Measurements from ENCODE around the gene TEX44. TPM values are rescaled to one million over a fixed set of nuclear protein-coding genes. Genes with fewer than 3 reads are reported as not detected.

Gene TEX44
- total RNA-seq, 4 donors from 2014 or later, result not detected

DNA sequence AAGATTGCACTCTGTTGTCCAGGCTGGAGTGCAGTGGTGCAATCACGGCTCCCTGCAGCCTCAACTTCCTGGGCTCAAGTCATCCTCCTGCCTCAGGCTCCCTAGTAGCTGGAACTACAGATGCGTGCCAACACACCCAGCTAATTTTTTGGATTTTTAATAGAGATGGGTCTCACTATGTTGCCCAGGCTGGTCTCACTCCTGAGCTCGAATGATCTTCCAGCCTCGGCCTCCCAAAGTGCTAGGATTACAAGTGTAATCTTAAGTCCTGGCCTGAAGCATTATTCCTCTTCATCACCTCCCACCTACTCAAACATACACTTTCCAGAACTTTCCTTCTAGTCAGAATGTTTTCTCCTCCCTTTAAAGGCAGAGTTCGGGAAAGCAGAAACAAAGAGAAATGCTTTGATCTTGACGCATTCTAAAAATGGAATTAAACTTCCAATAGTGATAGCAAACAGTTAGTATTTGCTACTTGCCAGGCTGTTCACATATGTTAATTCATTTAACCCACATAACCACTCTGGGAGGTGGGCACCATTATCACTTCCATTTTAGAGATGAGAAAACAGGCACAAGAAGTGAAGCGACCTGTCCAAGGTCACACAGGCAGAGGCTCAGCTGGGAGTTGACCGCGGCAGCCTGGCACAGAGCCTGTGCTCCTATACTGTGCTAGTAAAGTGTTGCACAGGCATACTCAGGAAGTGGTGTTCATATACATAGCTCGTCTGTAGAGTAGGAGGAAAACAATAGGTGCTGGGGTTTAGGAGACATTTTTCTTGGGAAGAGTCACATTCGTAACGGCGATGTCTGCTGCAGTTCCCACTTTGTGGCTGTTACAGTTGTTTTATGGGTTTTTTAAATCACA, 24.6 kb downstream of the TEX44 start:
- H3K9me3 ChIP-seq, result no peaks in the 10 kb centered on the region
- DNase-seq, result no peak
- peak overlapping the region in 1 of 4 donors; percentile 0 for H3K27ac ChIP-seq

GRCh38 chr2:231621051-231621879, 28.6 kb downstream of the TEX44 start:
- no peak for DNase-seq
- no peaks in the 10 kb centered on the region for H3K36me3 ChIP-seq
- no peaks in the 10 kb centered on the region for H3K27me3 ChIP-seq
- H3K9me3 ChIP-seq, result no peaks in the 10 kb centered on the region
- H3K4me3 ChIP-seq, result peak overlapping the region in 1 of 4 donors; percentile 14
- TF ChIP-seq POLR2A (IDR thresholded peaks at IDR 0.05) (no peak), CTCF (IDR thresholded peaks at IDR 0.05) (no peak)
- H3K27ac ChIP-seq, result peak overlapping the region; percentile 22 to 74 (median 62)
- H3K4me1 ChIP-seq, result peaks cover 0 to 17% (median 0%) of the 10 kb centered on the region in 4 donors

More for the DNA sequence above, 24.6 kb downstream of the TEX44 start:
- Histone ChIP-seq H3K36me3 (no peaks in the 10 kb centered on the region), H3K4me3 (no peak overlapping the region), H3K27me3 (no peaks in the 10 kb centered on the region), H3K4me1 (peaks cover 0 to 53% (median 16%) of the 10 kb centered on the region in 4 donors)
- TF ChIP-seq POLR2A (IDR thresholded peaks at IDR 0.05), result no peak
- no peak for TF ChIP-seq CTCF (IDR thresholded peaks at IDR 0.05)

DNA sequence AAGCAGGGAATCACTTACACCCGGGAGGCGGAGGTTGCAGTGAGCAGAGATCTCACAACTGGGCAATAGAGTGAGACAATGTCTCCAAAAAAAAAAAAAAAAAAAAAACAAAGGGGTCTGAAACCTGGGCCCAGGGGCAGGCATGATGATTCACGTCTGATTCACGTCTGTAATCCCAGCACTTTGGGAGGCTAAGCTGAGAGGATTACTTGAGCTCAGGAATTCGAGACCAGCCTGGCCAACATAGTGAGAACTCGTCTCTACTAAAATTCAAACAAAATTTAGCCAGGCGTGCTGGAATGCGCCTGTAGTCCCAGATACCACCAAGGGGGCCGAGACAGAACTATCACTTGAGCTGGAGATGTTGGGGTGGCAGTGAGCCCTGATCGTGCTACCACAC, 30.3 kb downstream of the TEX44 start:
- Histone ChIP-seq H3K4me1 (peaks cover 0 to 10% (median 0%) of the 10 kb centered on the region in 4 donors), H3K36me3 (no peaks in the 10 kb centered on the region), H3K27ac (no peak overlapping the region), H3K27me3 (no peaks in the 10 kb centered on the region), H3K4me3 (no peak overlapping the region), H3K9me3 (no peaks in the 10 kb centered on the region)
- DNase-seq, result no peak
- TF ChIP-seq POLR2A (IDR thresholded peaks at IDR 0.05), result no peak
- TF ChIP-seq CTCF (IDR thresholded peaks at IDR 0.05), result no peak

GRCh38 chr2:231626449-231626848, 33.8 kb downstream of the TEX44 start:
- Histone ChIP-seq H3K27ac (no peak overlapping the region), H3K4me1 (peaks cover 0 to 1% (median 0%) of the 10 kb centered on the region in 4 donors), H3K36me3 (no peaks in the 10 kb centered on the region), H3K4me3 (no peak overlapping the region), H3K9me3 (no peaks in the 10 kb centered on the region), H3K27me3 (no peaks in the 10 kb centered on the region)
- no peak for DNase-seq
- no peak for TF ChIP-seq POLR2A (IDR thresholded peaks at IDR 0.05)
- no peak for TF ChIP-seq CTCF (IDR thresholded peaks at IDR 0.05)

DNA sequence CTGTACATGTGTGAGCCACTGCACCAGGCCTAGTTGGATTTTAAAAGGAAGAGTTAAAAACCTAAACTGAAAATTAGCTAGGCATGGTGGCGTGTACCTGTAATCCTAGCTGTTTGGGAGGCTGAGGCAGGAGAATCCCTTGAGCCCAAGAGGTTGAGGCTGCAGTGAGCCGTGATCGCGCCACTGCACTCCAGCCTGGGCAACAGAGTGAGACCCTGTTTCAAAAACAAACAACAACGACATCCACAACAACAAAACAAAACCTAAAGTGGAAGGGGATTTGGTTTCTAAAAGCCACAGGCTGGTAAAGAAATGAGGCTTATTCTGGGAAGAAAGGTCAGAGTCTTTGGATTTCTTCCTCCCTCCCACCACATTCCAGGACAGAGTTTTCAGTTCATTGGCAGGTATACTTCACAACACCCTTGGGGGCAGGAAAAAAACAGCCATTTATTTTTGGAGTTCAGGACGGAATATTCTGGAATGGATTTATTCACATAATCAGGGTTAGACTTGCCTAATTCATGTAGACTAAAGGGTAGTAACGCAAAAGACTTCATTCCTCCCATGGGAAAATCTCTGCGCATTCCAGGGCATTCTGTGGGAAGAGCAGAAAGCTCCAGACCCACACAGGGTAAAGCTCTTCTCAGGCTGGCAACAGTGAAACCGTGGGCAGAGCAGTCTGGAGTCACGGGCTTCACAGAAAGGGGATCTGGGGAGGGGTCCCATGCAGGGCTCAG, 34.9 kb downstream of the TEX44 start:
- H3K27me3 ChIP-seq, result no peaks in the 10 kb centered on the region
- no peaks in the 10 kb centered on the region for H3K36me3 ChIP-seq
- DNase-seq, result no peak
- H3K4me3 ChIP-seq, result no peak overlapping the region
- H3K4me1 ChIP-seq, result no peaks in the 10 kb centered on the region
- no peaks in the 10 kb centered on the region for H3K9me3 ChIP-seq
- peak overlapping the region in 2 of 4 donors; percentile 20 to 48 for H3K27ac ChIP-seq
- TF ChIP-seq POLR2A (IDR thresholded peaks at IDR 0.05), result no peak
- TF ChIP-seq CTCF (IDR thresholded peaks at IDR 0.05), result no peak
